CD4-positive, CD25-positive, alpha-beta regulatory T cell (primary cell): ENCODE measurements around the gene LRP2. TPM values are rescaled to one million over a fixed set of nuclear protein-coding genes. Genes with fewer than 3 reads are reported as not detected.

Experiments
- ATAC-seq, 2 donors: fragments of 150-1000 bp; cut with Tn5 transposase; one replicate each; pipeline ENCODE4 v1.10.0; 2021; ENCODE audit warnings: low read depth in 2 of 2, moderate number of reproducible peaks in 2 of 2, moderate library complexity in 1 of 2
- DNase-seq, 3 donors: peaks; one replicate each; pipeline versions ENCODE4 v3.0.0 to v3.0.0-alpha.2; 2012 to 2022; ENCODE audit warnings: mixed read lengths in 1 of 3
- H3K27ac ChIP-seq: one replicate; pipeline ENCODE4 v1.7.0; 2013; ENCODE audit warnings: mild to moderate bottlenecking, low read length; ENCODE audit not compliant: insufficient read depth, poor library complexity, severe bottlenecking
- H3K27me3 ChIP-seq: one replicate; pipeline ENCODE4 v1.7.0; 2013; ENCODE audit warnings: low read length; ENCODE audit not compliant: control insufficient read depth, insufficient read depth
- H3K36me3 ChIP-seq: one replicate; pipeline ENCODE4 v1.7.0; 2013; ENCODE audit warnings: mild to moderate bottlenecking, low read length, moderate library complexity; ENCODE audit not compliant: control insufficient read depth, insufficient read depth
- H3K4me1 ChIP-seq: 2 replicates; pipeline ENCODE4 v1.7.0; 2013; ENCODE audit warnings: mild to moderate bottlenecking, low read length; ENCODE audit not compliant: insufficient read depth, control insufficient read depth, poor library complexity, severe bottlenecking
- H3K4me3 ChIP-seq: one replicate; pipeline ENCODE4 v1.7.0; 2013; ENCODE audit warnings: low read depth, mild to moderate bottlenecking, low read length, moderate library complexity
- H3K9me3 ChIP-seq, 2 experiments: 1 replicate in 1 of 2; 2 replicates in 1 of 2; pipeline ENCODE4 v1.7.0; 2013; ENCODE audit warnings: low read length in 2 of 2, mild to moderate bottlenecking in 1 of 2, moderate library complexity in 1 of 2; ENCODE audit not compliant: control insufficient read depth in 2 of 2
- H3K27ac Mint-ChIP-seq, 3 donors: one replicate each; pipeline ENCODE4 v1.8.0; 2020 to 2022; ENCODE audit warnings: mild to moderate bottlenecking in 3 of 3, mixed read lengths in 3 of 3, moderate library complexity in 2 of 3
- H3K27me3 Mint-ChIP-seq: one replicate; pipeline ENCODE4 v1.8.0; 2022; ENCODE audit warnings: mild to moderate bottlenecking, mixed read lengths
- H3K36me3 Mint-ChIP-seq: one replicate; pipeline ENCODE4 v1.8.0; 2020; ENCODE audit warnings: mixed read lengths
- H3K4me1 Mint-ChIP-seq, 4 donors: one replicate each; pipeline ENCODE4 v1.8.0; 2020 to 2022; ENCODE audit warnings: mixed read lengths in 4 of 4, mild to moderate bottlenecking in 1 of 4
- H3K4me3 Mint-ChIP-seq, 4 donors: one replicate each; pipeline ENCODE4 v1.8.0; 2020 to 2022; ENCODE audit warnings: mild to moderate bottlenecking in 4 of 4, mixed read lengths in 4 of 4, moderate library complexity in 3 of 4
- H3K9me3 Mint-ChIP-seq, 7 donors: one replicate each; pipeline ENCODE4 v1.8.0; 2020 to 2022; ENCODE audit warnings: mixed read lengths in 7 of 7, mild to moderate bottlenecking in 3 of 7, moderate library complexity in 2 of 7
- polyA plus RNA-seq, 4 donors: library from polyadenylated mRNA; unstranded; fragments of 300-500 nt; fragmentation: Illumina TruSeq; gene quantifications; one replicate each; pipeline ENCODE4 v1.2.3, GENCODE V29; 2021
- total RNA-seq: library from RNA; stranded (reverse); gene quantifications from one replicate; pipeline ENCODE4 v1.2.3, GENCODE V29; 2022

The LRP2 gene
- total and polyA plus RNA-seq, 5 donors from 2014 or later, result not detected

- no peak overlapping the region for H3K27ac ChIP-seq
- no peak overlapping the region for H3K4me3 ChIP-seq
- no peaks in the 10 kb centered on the region for H3K36me3 ChIP-seq
- H3K9me3 Mint-ChIP-seq, result no peaks in the 10 kb centered on the region
- H3K27ac Mint-ChIP-seq, result no peak overlapping the region
- no peaks in the 10 kb centered on the region for H3K4me1 ChIP-seq
- H3K9me3 ChIP-seq, result no peaks in the 10 kb centered on the region
- DNase-seq, result no peak
- no peak overlapping the region for H3K4me3 Mint-ChIP-seq
- H3K36me3 Mint-ChIP-seq, result no peaks in the 10 kb centered on the region
- no peaks in the 10 kb centered on the region for H3K27me3 Mint-ChIP-seq
- peaks cover 0 to 7% (median under 1%) of the 10 kb centered on the region in 4 donors for H3K4me1 Mint-ChIP-seq
- no peak for ATAC-seq
- no peaks in the 10 kb centered on the region for H3K27me3 ChIP-seq
Observed at GRCh38 chr2:169129703-169130243, 232.6 kb downstream of the LRP2 start.

- H3K27ac Mint-ChIP-seq, result no peak overlapping the region
Observed at GRCh38 chr2:169119851-169120250, 242.5 kb downstream of the LRP2 start.

GRCh38 chr2:169119123-169119760 lies 243.1 kb downstream of the LRP2 start:
- no peaks in the 10 kb centered on the region for H3K9me3 ChIP-seq
- H3K36me3 Mint-ChIP-seq, result no peaks in the 10 kb centered on the region
- no peak for ATAC-seq
- H3K36me3 ChIP-seq, result no peaks in the 10 kb centered on the region
- H3K4me1 ChIP-seq, result no peaks in the 10 kb centered on the region
- H3K4me3 ChIP-seq, result no peak overlapping the region
- peaks cover 20% of the 10 kb centered on the region for H3K27me3 Mint-ChIP-seq
- H3K27me3 ChIP-seq, result peaks cover 5% of the 10 kb centered on the region
- no peak overlapping the region for H3K27ac ChIP-seq
- H3K9me3 Mint-ChIP-seq, result peaks cover 0 to 1% (median 0%) of the 10 kb centered on the region in 7 donors
- no peak for DNase-seq
- H3K27ac Mint-ChIP-seq, result no peak overlapping the region
- no peaks in the 10 kb centered on the region for H3K4me1 Mint-ChIP-seq
- no peak overlapping the region for H3K4me3 Mint-ChIP-seq

More at GRCh38 chr2:169119851-169120250, 242.5 kb downstream of the LRP2 start:
- no peak overlapping the region for H3K4me3 ChIP-seq
- H3K9me3 ChIP-seq, result no peaks in the 10 kb centered on the region
- no peaks in the 10 kb centered on the region for H3K36me3 ChIP-seq
- DNase-seq (no peak), ATAC-seq (no peak)
- Mint-ChIP-seq H3K27me3 (peaks cover 24% of the 10 kb centered on the region), H3K36me3 (no peaks in the 10 kb centered on the region), H3K9me3 (peaks cover 0 to 1% (median 0%) of the 10 kb centered on the region in 7 donors), H3K4me3 (no peak overlapping the region), H3K4me1 (no peaks in the 10 kb centered on the region)
- no peak overlapping the region for H3K27ac ChIP-seq
- peaks cover 5% of the 10 kb centered on the region for H3K27me3 ChIP-seq
- H3K4me1 ChIP-seq, result no peaks in the 10 kb centered on the region

- Histone ChIP-seq H3K36me3 (no peaks in the 10 kb centered on the region), H3K27me3 (peaks cover 5% of the 10 kb centered on the region), H3K27ac (no peak overlapping the region), H3K9me3 (no peaks in the 10 kb centered on the region), H3K4me3 (no peak overlapping the region), H3K4me1 (no peaks in the 10 kb centered on the region)
- no peaks in the 10 kb centered on the region for H3K4me1 Mint-ChIP-seq
- ATAC-seq (no peak), DNase-seq (no peak)
- peaks cover 0 to 1% (median 0%) of the 10 kb centered on the region in 7 donors for H3K9me3 Mint-ChIP-seq
- peaks cover 17% of the 10 kb centered on the region for H3K27me3 Mint-ChIP-seq
- H3K27ac Mint-ChIP-seq, result no peak overlapping the region
- H3K4me3 Mint-ChIP-seq, result no peak overlapping the region
- H3K36me3 Mint-ChIP-seq, result no peaks in the 10 kb centered on the region
Observed at GRCh38 chr2:169118060-169118459, 244.3 kb downstream of the LRP2 start.

GRCh38 chr2:169116993-169117392 lies 245.3 kb downstream of the LRP2 start:
- H3K4me3 Mint-ChIP-seq, result no peak overlapping the region
- peaks cover 5% of the 10 kb centered on the region for H3K27me3 ChIP-seq
- H3K36me3 Mint-ChIP-seq, result no peaks in the 10 kb centered on the region
- no peak overlapping the region for H3K27ac ChIP-seq
- no peak for DNase-seq
- no peaks in the 10 kb centered on the region for H3K9me3 Mint-ChIP-seq
- ATAC-seq, result no peak
- H3K4me3 ChIP-seq, result no peak overlapping the region
- H3K9me3 ChIP-seq, result no peaks in the 10 kb centered on the region
- H3K4me1 Mint-ChIP-seq, result no peaks in the 10 kb centered on the region
- no peaks in the 10 kb centered on the region for H3K36me3 ChIP-seq
- peaks cover 11% of the 10 kb centered on the region for H3K27me3 Mint-ChIP-seq
- H3K4me1 ChIP-seq, result no peaks in the 10 kb centered on the region
- H3K27ac Mint-ChIP-seq, result no peak overlapping the region

GRCh38 chr2:169116327-169116726 lies 246.0 kb downstream of the LRP2 start:
- Histone ChIP-seq H3K27me3 (peaks cover 5% of the 10 kb centered on the region), H3K4me1 (no peaks in the 10 kb centered on the region), H3K36me3 (no peaks in the 10 kb centered on the region), H3K9me3 (no peaks in the 10 kb centered on the region), H3K27ac (no peak overlapping the region), H3K4me3 (no peak overlapping the region)
- Mint-ChIP-seq H3K27ac (no peak overlapping the region), H3K4me3 (peak overlapping the region in 1 of 4 donors; percentile 26), H3K27me3 (peaks cover 5% of the 10 kb centered on the region), H3K4me1 (no peaks in the 10 kb centered on the region), H3K9me3 (peaks cover 0 to 1% (median 0%) of the 10 kb centered on the region in 7 donors), H3K36me3 (no peaks in the 10 kb centered on the region)
- ATAC-seq (no peak), DNase-seq (no peak)

GRCh38 chr2:169114056-169114455 lies 248.3 kb downstream of the LRP2 start:
- no peak overlapping the region for H3K27ac Mint-ChIP-seq
- DNase-seq (no peak), ATAC-seq (no peak)
- H3K4me1 ChIP-seq, result no peaks in the 10 kb centered on the region
- peaks cover 0 to 6% (median 2%) of the 10 kb centered on the region in 4 donors for H3K4me1 Mint-ChIP-seq
- peaks cover 3% of the 10 kb centered on the region for H3K27me3 ChIP-seq
- no peak overlapping the region for H3K4me3 ChIP-seq
- no peaks in the 10 kb centered on the region for H3K36me3 Mint-ChIP-seq
- no peak overlapping the region for H3K4me3 Mint-ChIP-seq
- no peaks in the 10 kb centered on the region for H3K9me3 ChIP-seq
- H3K36me3 ChIP-seq, result no peaks in the 10 kb centered on the region
- H3K27ac ChIP-seq, result no peak overlapping the region
- H3K9me3 Mint-ChIP-seq, result peaks cover 0 to 1% (median 0%) of the 10 kb centered on the region in 7 donors
- no peaks in the 10 kb centered on the region for H3K27me3 Mint-ChIP-seq

- Mint-ChIP-seq H3K4me1 (peaks cover 0 to 13% (median 7%) of the 10 kb centered on the region in 4 donors), H3K4me3 (no peak overlapping the region), H3K27me3 (no peaks in the 10 kb centered on the region), H3K27ac (no peak overlapping the region), H3K9me3 (peaks cover 0 to 1% (median 0%) of the 10 kb centered on the region in 7 donors), H3K36me3 (no peaks in the 10 kb centered on the region)
- Histone ChIP-seq H3K4me3 (no peak overlapping the region), H3K27me3 (peaks cover 3% of the 10 kb centered on the region), H3K4me1 (peaks cover 10% of the 10 kb centered on the region), H3K36me3 (no peaks in the 10 kb centered on the region), H3K27ac (no peak overlapping the region), H3K9me3 (no peaks in the 10 kb centered on the region)
- ATAC-seq, result no peak
- DNase-seq, result no peak
Observed at GRCh38 chr2:169112841-169113240, 249.5 kb downstream of the LRP2 start.
